GM21390 (cell line): ENCODE results near the gene PLA2G15.

ENCODE experiments used
- ATAC-seq: cut with Tn5 transposase; IDR thresholded peaks from one replicate; pipeline ENCODE4 v1.9.1; 2021; ENCODE audit not compliant: unreplicated experiment

PLA2G15 gene

DNA sequence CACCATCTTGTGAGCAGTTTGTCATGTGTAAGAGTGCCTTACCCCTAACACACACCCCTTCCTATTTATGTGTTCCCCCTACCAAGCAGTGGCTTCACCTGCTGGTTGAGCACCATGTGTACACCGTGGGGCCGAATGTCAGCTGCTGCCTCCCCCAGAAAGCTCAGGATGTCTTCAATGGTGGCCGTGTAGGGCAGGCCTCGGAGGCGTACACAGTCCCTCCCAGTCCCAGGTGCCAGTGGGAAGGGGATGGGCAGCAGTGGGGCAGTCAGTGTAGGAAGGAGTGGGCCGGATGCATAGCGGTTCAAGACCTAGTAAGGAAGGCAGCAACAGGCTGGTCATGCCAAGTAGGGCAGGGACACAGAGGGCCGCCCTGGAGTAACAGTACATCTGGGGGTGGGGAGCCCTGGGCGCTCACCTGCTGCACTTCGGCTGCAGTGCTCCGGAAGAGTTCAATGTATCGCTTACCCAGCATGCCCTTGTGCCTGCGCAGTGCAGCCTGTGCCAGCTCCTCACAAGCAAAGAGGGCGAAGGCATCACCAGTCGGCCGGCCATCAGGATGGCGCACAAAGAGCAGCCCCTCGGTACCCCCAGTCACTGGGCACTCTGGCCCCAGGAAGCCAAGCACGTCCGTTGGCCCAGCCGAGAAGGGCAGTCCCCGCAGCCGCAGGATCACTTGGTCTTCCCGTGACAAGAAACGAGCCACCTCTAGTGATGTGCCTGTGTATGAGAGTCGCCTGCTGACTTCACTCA, 13.6 kb upstream of the PLA2G15 start:
- no peak for ATAC-seq

- no peak for ATAC-seq
These were observed 12.8 kb upstream of the PLA2G15 start for GRCh38 chr16:68232335-68232734.

GRCh38 chr16:68233085-68233834, 11.9 kb upstream of the PLA2G15 start:
- no peak for ATAC-seq

GRCh38 chr16:68233835-68234187, 11.4 kb upstream of the PLA2G15 start:
- ATAC-seq = no peak

GRCh38 chr16:68234188-68235107, 10.7 kb upstream of the PLA2G15 start:
- ATAC-seq = no peak

DNA sequence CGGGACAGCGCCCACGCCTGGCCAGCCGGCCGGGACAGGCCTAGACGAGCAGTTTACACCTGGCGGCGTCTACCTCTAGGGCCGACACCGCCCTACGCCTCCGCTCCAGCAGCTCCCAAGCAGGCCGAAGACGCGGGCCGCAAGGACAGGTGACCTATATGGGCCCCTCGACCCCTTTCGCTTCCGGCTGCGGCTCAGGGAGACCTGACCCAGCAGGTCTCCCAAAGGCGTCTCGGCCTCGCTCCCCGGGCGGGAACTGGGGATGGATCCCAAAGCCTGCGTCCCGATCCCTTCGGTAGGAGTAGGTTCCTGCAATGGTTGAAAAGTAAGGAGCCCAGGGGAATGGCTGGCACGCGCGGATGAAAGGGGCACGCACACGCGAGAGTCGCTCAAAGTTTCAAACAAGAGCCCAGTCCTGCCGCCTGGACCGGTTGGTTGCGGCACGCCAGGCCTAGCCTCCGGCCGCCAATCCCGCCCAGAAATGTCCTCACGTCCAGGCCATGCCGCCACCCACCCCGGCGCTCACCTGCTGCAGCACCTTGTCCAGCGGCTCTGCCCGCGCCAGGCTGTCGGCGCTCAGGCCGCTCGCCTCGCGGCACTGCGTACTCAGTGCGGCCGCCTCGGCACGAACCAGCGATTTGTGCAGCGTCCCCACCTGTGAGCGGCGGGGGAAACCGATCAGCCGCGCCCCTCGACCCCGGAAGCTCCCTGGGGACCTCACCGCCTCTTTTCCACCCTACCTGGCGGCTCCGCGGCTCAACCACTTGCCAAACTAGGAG, 9.9 kb upstream of the PLA2G15 start:
- ATAC-seq = no peak

DNA sequence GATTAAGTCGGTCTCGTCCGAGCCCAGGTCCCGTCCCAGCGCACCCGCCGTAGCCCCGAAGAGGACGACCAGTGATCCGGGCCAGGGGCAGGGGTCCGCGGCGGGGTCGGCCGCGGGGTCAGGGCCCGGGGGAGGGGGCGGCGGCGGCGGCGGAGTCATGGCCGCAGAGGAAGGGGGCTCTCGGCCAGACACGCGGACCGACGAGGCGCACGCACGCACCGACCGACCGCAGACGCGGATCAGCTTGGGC, 9.4 kb upstream of the PLA2G15 start, which contains the start of gene ESRP2:
Gene ESRP2, minus strand, starts transcription at position 241 of the 250 bp plus-strand sequence. Its CDS starts 82 bp downstream, at position 159.
- no peak for ATAC-seq

- ATAC-seq = no peak
These were observed 8.9 kb upstream of the PLA2G15 start for GRCh38 chr16:68236137-68236825.

GRCh38 chr16:68236826-68237242, 8.3 kb upstream of the PLA2G15 start:
- no peak for ATAC-seq

DNA sequence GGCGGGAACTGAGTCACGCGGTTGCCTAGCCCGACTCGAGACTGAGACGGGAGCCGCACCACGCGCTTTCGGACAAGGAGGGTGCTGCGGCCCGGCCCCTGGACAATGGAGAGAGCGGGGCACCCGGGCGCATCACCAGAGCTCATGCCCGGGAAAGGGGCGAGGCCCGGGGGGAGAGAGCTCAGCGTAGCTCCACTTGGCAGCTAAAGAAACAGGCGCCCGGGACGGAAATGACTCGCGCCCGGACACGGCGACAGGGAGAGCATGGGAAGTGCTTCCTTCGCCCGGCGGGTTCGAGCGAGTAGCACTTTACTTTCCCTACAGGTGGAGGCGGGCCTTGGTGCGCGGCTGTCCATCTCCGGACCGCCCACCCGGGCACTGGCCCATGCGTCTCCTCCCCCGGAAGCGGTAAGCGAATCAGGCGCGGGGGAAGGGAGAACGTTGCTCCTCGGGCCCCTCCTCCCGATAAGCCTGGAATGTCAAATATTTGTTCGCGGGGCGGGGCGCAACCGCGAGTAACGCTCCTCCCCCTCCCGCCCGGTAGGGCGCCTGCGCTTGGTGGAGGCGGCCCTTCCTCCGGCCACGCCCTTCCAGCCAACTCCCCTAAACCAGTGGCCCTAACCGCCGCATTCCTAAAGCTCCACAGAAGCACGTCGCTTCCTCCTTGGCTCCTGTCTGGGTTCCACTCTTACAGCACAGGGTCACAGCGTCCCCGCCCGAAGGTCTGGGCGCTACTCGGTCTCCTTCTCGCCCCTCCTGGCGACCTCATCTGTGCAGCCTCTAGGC, 7.7 kb upstream of the PLA2G15 start:
- peak; percentile 86 for ATAC-seq

DNA sequence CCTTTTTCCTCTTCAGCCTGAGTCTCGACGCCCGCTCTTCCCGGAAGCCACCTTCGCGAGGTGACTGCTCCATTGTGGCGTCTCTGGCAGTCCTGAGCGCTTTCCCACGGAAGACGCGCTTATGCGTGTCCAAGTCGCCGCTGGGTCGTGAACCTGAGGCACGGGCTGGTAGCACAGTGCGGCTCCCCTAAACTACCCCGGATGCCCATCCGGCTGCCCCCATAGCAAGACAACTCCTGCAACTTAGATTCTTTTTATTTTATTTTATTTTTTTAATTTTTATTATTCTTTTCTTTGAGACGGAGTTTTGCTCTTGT, 7.2 kb upstream of the PLA2G15 start:
- ATAC-seq = peak; percentile 16

- no peak for ATAC-seq
These were observed 3.1 kb upstream of the PLA2G15 start for GRCh38 chr16:68242085-68242484.

- ATAC-seq = no peak
These were observed 2.0 kb upstream of the PLA2G15 start for GRCh38 chr16:68242926-68243858.

DNA sequence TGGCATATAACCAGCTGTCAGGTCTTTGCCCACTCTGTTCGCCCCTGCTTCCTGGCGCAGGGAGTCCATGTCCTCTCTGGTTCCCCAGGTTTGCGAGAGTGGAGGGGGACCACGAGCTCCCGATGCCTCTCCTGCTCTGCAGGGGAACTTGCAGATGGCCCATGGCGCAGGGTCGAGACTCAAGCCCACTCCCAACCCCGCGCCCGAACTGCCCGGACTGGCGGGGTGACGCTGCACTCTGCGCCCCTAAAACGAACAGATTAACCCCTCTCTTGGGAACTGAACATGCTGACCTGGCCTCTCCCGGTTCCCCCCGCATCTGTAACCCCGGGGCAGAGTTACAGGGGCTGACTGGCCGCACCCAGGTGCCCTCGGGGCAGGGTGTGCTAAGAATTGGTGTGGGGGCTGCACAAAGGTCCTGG, 681 bp upstream of the PLA2G15 start:
- ATAC-seq = no peak

- no peak for ATAC-seq
These were observed 948 bp downstream of the PLA2G15 start for GRCh38 chr16:68246121-68246520.

GRCh38 chr16:68246666-68247065, 1.5 kb downstream of the PLA2G15 start:
- no peak for ATAC-seq

DNA sequence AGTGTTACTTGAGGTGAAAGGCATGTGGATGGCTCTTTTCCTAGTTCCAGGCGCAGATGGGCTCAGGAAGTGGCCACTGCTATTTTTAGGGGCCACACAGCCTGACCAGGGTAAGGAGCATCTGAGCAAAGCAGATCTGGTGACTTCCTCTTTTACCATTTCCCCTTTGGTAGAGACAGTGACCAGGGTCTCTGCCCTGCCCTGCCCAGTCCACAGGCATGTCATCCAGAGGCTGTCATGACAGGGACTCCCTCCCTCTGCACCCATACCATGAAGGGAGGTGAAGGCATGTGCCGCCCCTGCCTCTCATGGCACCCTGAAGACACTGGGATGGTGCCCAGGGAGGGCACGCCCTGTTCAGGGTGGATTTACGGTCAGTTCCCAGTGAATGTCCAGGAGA, 2.2 kb downstream of the PLA2G15 start:
- ATAC-seq = no peak

DNA sequence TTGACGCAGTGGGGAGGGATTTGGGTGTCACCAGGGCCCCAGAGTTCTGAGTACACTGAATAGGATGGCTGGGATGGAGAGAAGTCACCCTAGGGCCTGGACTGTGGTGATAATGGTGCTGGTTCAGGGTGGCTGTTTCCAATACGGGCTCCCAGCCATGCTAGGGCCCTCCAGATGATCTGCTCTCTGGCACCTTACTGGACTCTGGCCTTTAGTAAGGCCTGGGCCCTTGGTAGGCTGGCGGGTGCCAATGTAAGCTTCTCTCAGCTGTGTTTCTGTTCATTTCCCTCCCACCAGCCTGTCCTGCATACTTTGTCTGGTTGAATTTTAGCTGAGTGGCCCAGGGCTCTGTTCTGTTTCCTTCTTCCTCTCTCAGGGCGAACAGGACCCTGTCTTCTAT, 2.8 kb downstream of the PLA2G15 start:
- ATAC-seq = no peak

DNA sequence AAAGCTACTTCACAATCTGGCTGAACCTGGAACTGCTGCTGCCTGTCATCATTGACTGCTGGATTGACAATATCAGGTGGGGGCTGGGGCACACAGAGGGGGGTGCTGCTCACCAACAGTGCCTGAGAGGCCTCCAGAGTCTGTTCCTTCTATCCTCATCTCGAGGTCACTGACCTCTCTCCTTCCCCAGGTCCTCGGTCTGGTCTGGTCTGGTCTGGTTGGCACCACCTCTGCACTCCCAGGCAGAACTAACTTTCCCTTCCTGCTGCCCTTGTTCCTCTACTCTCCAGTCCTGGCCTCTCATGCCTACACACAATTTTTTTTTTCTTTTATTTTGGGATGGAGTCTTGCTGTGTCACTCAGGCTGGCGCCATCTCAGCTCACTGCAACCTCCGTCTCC, 4.2 kb downstream of the PLA2G15 start:
- ATAC-seq = no peak
